AG04449 (cell line): ENCODE measurements around the gene MEIOB.

ENCODE experiments used
- CTCF ChIA-PET: fragments of 350-600 bp; formaldehyde crosslinking; extraction: SDS; loops from one replicate; lab custom pipeline; 2021; ENCODE audit warnings: antibody characterized with exemption; lab: Yijun Ruan, JAX
- POLR2A ChIA-PET: fragments of 400-600, 350-600 bp; formaldehyde crosslinking; extraction: SDS; loops from one replicate; lab custom pipeline; 2020; ENCODE audit warnings: antibody characterized with exemption, inconsistent platforms; lab: Yijun Ruan, JAX
- DNase-seq: peaks from one replicate; pipeline ENCODE4 v3.0.0-alpha.2; 2010; ENCODE audit warnings: low read depth, low spot score
- H3K4me3 ChIP-seq: 2 replicates; pipeline ENCODE4 v1.5.1; 2011; ENCODE audit warnings: low read depth, mild to moderate bottlenecking, control low read depth, low read length
- CTCF ChIP-seq: IDR thresholded peaks from one replicate; pipeline ENCODE4 v1.5.1; 2011; ENCODE audit warnings: mild to moderate bottlenecking, moderate library complexity, low read length, control low read depth, inconsistent platforms; ENCODE audit not compliant: insufficient read depth; ENCODE audit errors: missing control alignments

Gene MEIOB

DNA sequence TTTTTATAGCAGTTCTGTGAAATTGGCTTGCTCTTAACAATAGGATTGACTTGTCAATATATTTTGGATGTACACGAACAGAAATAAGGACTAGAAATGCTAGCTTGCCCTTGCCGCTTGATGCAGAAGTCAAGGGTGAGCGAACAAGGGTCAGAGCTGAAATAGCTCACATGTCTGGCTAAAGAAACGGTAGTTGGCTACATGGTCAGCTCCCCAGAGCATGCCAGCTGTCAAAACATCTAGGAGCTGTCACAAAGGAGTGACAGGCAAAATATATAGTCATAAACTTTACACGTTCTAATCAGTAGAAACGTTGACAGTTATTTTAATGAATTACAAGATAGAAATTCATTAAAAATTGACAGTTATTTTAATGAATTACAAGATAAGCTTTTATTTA, 2.9 kb upstream of the MEIOB start:
- DNase-seq = no peak
- CTCF ChIA-PET = interaction anchor here (0.9 to 25.0 kb wide), 3 partner anchors 9 to 54 kb away, joined by 3 to 345 read pairs (median 10); no protein-coding TSS in a partner anchor
- POLR2A ChIA-PET = no interaction called here
- TF ChIP-seq CTCF = no peak
- no peak overlapping the region for H3K4me3 ChIP-seq

DNA sequence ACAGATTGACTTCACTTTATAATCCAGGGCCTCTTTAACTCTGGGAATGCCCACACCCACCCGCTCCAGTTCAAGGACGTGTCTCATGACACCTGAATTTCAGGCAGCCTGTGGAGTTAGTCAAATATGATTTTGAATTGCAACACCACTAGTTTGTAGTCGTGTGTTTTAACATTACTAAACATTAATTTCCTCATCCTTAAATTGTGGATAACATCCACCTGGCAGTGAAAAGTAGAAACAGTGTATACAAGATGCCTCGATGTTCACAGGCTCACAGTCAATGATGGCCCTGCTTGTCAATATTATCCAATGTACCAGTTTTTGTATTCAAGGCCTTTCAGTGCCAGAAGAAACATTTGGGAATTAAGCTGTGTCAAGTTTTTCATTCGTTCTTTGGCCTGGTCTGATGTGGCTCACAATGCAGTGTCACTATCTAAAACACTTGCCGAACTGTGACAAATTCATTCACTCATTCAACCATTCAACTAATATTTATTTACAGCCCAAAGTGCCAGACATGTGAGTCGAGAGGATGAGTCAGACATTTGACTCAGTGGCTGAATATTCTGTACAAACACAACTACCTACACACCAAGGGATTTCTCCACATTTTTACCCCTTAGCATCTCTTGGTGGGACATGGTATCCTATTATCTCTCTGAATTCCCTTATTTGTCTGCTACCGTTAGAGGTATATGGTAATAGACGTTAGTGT, 1.4 kb downstream of the MEIOB start:
- CTCF ChIA-PET = interaction anchor here (1.1 to 25.0 kb wide), 2 partner anchors 12 to 59 kb away, joined by 3 to 345 read pairs; no protein-coding TSS in a partner anchor
- no peak overlapping the region for H3K4me3 ChIP-seq
- DNase-seq = peak; percentile 21
- POLR2A ChIA-PET = no interaction called here
- TF ChIP-seq CTCF = no peak

DNA sequence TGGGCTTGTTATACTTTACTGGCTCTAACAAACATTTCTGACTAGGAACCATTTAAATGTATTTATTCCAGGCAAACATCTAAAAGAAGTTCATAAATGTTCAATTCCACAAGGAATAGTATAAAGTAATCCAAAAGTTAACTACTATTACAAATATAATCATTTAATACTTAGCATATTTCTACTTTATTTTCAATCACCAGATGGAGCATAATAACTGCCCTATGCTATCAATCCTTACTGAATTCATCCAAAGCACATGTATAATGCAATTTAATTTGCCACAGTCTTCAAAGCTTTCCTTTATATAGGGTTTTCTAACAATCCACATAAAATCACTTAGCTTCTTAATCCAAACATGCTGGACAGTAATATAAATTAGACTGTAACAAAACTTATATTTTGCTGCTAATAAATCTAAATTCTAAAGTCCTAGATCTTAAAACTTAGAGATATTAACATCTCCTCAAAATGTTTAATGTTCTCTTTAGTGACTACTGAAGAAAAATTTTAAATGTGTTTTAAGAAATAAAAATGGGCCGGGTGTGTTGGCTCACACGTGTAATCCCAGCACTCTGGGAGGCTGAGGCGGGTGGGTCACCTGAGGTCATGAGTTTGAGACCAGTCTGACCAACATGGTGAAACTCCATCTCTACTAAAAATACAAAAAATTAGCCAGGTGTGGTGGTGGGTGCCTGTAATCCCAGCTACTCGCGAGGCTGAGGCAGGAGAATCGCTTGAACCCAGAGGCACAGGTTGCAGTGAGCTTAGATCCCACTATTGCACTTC, 5.9 kb downstream of the MEIOB start:
- POLR2A ChIA-PET = no interaction called here
- no peak for TF ChIP-seq CTCF
- H3K4me3 ChIP-seq = no peak overlapping the region
- CTCF ChIA-PET = interaction anchor here (0.8 to 25.0 kb wide), 9 partner anchors 9 to 275 kb away, joined by 3 to 345 read pairs (median 3); no protein-coding TSS in a partner anchor
- DNase-seq = no peak

GRCh38 chr16:1863681-1864460, 8.1 kb downstream of the MEIOB start:
- H3K4me3 ChIP-seq = no peak overlapping the region
- CTCF ChIA-PET = interaction anchor here (0.6 to 25.0 kb wide), 27 partner anchors 10 to 117 kb away, joined by 3 to 345 read pairs (median 4); partner anchors contain the start of gene NOXO1
- TF ChIP-seq CTCF = peak; percentile 24
- POLR2A ChIA-PET = no interaction called here
- DNase-seq = peak; percentile 4

DNA sequence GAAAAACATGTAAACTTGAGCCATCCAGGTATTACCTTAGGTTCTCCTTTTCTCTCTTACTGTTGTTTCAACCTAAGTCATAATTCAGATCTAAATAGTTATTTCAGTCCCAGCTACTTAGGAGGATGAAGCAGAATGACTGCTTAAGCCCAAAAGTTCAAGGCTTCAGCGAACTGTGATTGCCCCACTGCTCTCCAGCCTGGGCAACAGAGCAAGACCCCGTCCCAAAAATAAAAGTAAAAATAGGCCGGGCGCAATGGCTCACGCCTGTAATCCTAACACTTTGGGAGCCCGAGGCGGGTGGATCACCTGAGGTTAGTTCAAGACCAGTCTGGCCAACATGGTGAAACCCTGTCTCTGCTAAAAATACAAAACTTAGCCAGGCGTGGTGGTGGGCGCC, 9.6 kb downstream of the MEIOB start:
- DNase-seq = no peak
- ChIA-PET POLR2A (interaction anchor here (0.7 to 1.0 kb wide), 2 partner anchors 67 to 102 kb away, joined by 3 to 4 read pairs; partner anchors contain the start of gene RPS2), CTCF (interaction anchor here (0.9 to 25.0 kb wide), 14 partner anchors 9 to 121 kb away, joined by 3 to 345 read pairs (median 4); partner anchors contain the start of gene GFER)
- no peak for TF ChIP-seq CTCF
- no peak overlapping the region for H3K4me3 ChIP-seq
